Activated naive CD4-positive, alpha-beta T cell treated with anti-CD3 and anti-CD28 coated beads, Interleukin-2, amount 50 U/mL, for 72 hours (primary cell): ENCODE measurements around the gene TPD52L2. TPM values are rescaled to one million over a fixed set of nuclear protein-coding genes. Genes with fewer than 3 reads are reported as not detected.
"Not testable (repeated sequence)": the region's sequence is repeated elsewhere in the genome, so short reads cannot be mapped to it uniquely, and the experiment has no call there.

ENCODE experiments used
- ATAC-seq, 2 donors: fragments of 150-1000 bp; cut with Tn5 transposase; 2 replicates each; pipeline ENCODE4 v1.10.0; 2021; ENCODE audit warnings: mild to moderate bottlenecking in 2 of 2, moderate library complexity in 2 of 2
- DNase-seq, 2 donors: peaks; one replicate each; pipeline ENCODE4 v3.0.0; 2021 to 2022; ENCODE audit warnings: low spot score in 2 of 2
- H3K27ac Mint-ChIP-seq, 2 donors: one replicate each; pipeline ENCODE4 v1.8.0; 2022; ENCODE audit warnings: mild to moderate bottlenecking in 2 of 2, mixed read lengths in 2 of 2
- H3K36me3 Mint-ChIP-seq, 2 donors: one replicate each; pipeline ENCODE4 v1.8.0; 2022; ENCODE audit warnings: mixed read lengths in 2 of 2
- H3K9me3 Mint-ChIP-seq, 2 donors: one replicate each; pipeline ENCODE4 v1.8.0; 2022; ENCODE audit warnings: mixed read lengths in 2 of 2
- total RNA-seq, 2 donors: library from RNA; stranded (reverse); gene quantifications; one replicate each; pipeline ENCODE4 v1.2.3, GENCODE V29; 2022

TPD52L2 gene
- total RNA-seq, 2 donors from 2014 or later = 31.3 to 62.1 TPM

DNA sequence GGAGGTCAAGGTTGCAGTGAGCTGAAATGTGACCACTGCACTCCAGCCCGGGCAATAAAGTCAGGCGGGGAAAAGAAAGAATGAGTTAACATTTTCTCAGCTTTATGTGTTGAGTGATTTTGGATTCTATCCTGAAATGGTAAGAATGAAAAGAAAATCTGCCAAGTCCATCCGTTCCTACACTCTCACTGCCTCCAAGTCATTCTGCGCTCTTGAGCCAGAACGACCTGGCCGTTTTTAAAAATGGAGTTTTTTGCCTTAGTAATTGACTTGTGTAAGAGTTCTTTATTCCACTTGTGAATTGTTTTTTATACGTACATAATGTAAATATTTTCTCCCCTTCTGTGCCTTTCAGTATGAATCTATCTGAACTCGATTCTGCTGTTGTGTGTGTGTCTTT, 58.6 kb downstream of the TPD52L2 start:
- H3K9me3 Mint-ChIP-seq = no peaks in the 10 kb centered on the region
- DNase-seq = no peak
- ATAC-seq = no peak
- peaks cover under 1 to 7% of the 10 kb centered on the region in 2 donors for H3K36me3 Mint-ChIP-seq
- peak overlapping the region in 1 of 2 donors; percentile 63 for H3K27ac Mint-ChIP-seq

DNA sequence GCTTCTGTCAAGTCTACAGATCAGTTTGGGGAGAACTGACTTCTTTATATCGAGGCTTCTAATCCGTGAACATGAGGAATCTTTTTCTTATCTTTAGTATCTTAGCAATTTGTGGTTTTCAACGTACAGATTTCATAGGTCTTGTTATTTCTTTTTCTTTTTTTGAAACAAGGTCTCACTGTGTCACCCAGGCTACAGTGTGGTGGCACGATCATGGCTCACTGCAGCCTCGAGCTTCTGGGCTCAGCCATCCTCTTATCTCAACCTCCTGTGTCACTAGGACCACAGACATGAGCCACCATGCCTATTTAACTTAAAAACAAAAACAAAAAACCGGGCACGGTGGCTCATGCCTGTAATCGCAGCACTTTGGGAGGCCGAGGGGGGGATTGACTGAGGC, 59.2 kb downstream of the TPD52L2 start:
- DNase-seq = no peak
- no peaks in the 10 kb centered on the region for H3K9me3 Mint-ChIP-seq
- no peak for ATAC-seq
- peaks cover 4 to 11% of the 10 kb centered on the region in 2 donors for H3K36me3 Mint-ChIP-seq
- H3K27ac Mint-ChIP-seq = peak overlapping the region in 1 of 2 donors; percentile 63

- ATAC-seq = no peak
- Mint-ChIP-seq H3K27ac (peak overlapping the region; percentile 29 to 53), H3K36me3 (peaks cover 8 to 11% of the 10 kb centered on the region in 2 donors), H3K9me3 (no peaks in the 10 kb centered on the region)
- no peak for DNase-seq
These were observed 61.2 kb downstream of the TPD52L2 start for GRCh38 chr20:63926298-63926697.

GRCh38 chr20:63929071-63929470, 64.0 kb downstream of the TPD52L2 start:
- no peaks in the 10 kb centered on the region for H3K9me3 Mint-ChIP-seq
- peaks cover 8 to 11% of the 10 kb centered on the region in 2 donors for H3K36me3 Mint-ChIP-seq
- H3K27ac Mint-ChIP-seq = peak overlapping the region in 1 of 2 donors; percentile 44
- ATAC-seq (no peak), DNase-seq (no peak)

- DNase-seq, H3K9me3 Mint-ChIP-seq, ATAC-seq: not testable (repeated sequence)
- peak overlapping the region in 1 of 2 donors; percentile 36 for H3K27ac Mint-ChIP-seq
- peaks cover 8 to 11% of the 10 kb centered on the region in 2 donors for H3K36me3 Mint-ChIP-seq
These were observed 64.4 kb downstream of the TPD52L2 start for GRCh38 chr20:63929473-63929883.

GRCh38 chr20:63930971-63931553, 66.0 kb downstream of the TPD52L2 start:
- no peak for DNase-seq
- ATAC-seq = peak in 1 of 2 donors; percentile 3
- Mint-ChIP-seq H3K36me3 (peaks cover 8 to 11% of the 10 kb centered on the region in 2 donors), H3K9me3 (no peaks in the 10 kb centered on the region), H3K27ac (no peak overlapping the region)

DNA sequence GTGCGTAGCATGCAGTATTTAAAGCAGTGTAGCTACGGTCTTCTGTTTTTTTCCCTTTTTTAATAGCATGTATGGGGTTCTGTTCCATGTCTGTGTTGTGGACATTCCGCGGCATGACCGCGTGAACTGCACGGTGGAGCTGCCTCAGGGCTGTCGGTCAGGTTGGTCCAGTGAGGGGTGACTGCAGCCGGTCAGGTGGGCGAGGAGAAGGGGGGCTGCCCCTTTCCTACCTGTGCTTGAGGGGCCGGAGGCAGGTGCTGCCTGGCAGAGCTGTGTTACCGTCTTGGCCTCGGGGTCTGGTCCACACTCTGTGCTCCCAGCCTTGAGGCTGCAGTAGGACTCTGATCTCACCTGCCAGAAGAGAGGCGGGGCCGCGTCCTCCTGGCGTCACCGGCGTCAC, 66.7 kb downstream of the TPD52L2 start:
- no peaks in the 10 kb centered on the region for H3K9me3 Mint-ChIP-seq
- H3K27ac Mint-ChIP-seq = peak overlapping the region in 1 of 2 donors; percentile 36
- DNase-seq = no peak
- peak in 1 of 2 donors; percentile 10 for ATAC-seq
- peaks cover 8 to 11% of the 10 kb centered on the region in 2 donors for H3K36me3 Mint-ChIP-seq

DNA sequence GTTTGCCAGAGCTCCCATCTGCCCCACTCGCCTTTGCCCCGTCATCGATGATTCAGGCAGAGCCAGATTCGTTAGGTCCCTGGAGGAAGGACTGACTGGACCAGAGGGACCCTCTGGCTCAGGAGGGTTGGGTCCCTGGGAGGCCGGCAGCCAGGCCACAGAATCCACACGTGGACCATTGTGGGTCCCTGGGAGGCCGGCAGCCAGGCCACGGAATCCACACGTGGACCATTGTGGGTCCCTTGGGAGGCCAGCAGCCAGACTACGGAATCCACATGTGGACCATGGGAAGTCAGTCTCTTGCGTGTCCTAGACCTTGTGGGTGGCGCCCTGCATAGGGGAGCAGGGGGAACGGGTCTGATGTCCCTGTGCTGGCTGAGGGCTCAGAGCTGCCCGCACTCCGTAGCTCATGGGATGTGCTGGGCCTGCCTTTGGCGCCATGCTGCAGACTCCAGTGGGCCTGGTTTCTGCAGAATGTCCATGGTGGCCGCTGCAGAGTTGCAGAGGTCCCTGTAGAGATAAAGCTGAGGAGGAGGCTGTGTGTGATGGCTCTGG, 67.6 kb downstream of the TPD52L2 start:
- ATAC-seq (peak in 1 of 2 donors; percentile 22), DNase-seq (no peak)
- H3K27ac Mint-ChIP-seq = no peak overlapping the region
- H3K9me3 Mint-ChIP-seq = no peaks in the 10 kb centered on the region
- H3K36me3 Mint-ChIP-seq = peaks cover 8 to 11% of the 10 kb centered on the region in 2 donors

DNA sequence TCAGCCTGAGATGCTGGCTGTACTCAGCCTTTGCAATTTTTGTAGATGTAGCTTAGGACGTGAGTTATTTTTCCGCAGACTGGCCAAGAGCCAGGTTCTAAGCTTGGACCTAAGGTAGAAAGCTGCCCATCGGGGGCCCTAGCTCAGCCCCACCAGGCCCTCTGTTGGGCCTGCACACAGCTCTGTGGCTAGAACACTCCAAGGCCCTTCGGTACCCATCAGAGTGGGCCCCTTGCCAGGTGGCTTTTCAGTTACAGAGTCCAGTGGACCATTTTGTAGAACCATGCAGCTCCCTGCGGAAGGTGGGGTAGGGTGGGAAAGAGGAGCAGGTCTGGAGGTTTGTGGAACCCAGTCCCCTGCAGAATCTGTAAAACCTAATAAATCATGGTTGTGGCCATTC, 68.6 kb downstream of the TPD52L2 start:
- no peaks in the 10 kb centered on the region for H3K9me3 Mint-ChIP-seq
- H3K27ac Mint-ChIP-seq = no peak overlapping the region
- ATAC-seq (no peak), DNase-seq (no peak)
- H3K36me3 Mint-ChIP-seq = peaks cover 4 to 8% of the 10 kb centered on the region in 2 donors

GRCh38 chr20:63934271-63935068, 69.4 kb downstream of the TPD52L2 start:
- no peak for ATAC-seq

DNA sequence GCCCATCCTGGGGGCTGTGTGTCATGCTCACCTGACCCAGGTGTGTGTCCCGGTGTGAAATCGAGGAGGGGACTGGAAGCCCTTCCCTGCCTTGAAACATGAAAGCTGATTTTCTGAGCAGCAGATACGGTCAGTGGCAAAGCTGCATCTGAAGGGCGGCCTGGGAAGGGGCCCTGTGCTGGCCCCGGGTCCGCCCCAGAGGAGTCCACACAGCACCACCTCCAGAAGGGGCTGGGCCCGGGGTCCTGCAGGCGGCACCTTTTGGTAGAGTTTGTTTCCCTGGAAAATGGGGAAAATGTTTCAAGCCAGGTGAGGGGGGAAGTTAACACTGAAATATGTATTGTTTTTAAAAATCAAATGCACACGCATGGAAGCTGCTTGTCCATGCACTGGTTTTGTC, 70.4 kb downstream of the TPD52L2 start:
- DNase-seq = no peak
- Mint-ChIP-seq H3K9me3 (no peaks in the 10 kb centered on the region), H3K36me3 (no peaks in the 10 kb centered on the region), H3K27ac (peak overlapping the region in 1 of 2 donors; percentile 57)
- no peak for ATAC-seq

More at GRCh38 chr20:63934271-63935068, 69.4 kb downstream of the TPD52L2 start:
- Mint-ChIP-seq H3K27ac (peak overlapping the region in 1 of 2 donors; percentile 57), H3K36me3 (peaks cover 0 to 4% of the 10 kb centered on the region in 2 donors), H3K9me3 (no peaks in the 10 kb centered on the region)
- no peak for DNase-seq

GRCh38 chr20:63937596-63937995, 72.5 kb downstream of the TPD52L2 start:
- H3K9me3 Mint-ChIP-seq = no peaks in the 10 kb centered on the region
- H3K36me3 Mint-ChIP-seq = no peaks in the 10 kb centered on the region
- no peak overlapping the region for H3K27ac Mint-ChIP-seq
- DNase-seq (no peak), ATAC-seq (no peak)

DNA sequence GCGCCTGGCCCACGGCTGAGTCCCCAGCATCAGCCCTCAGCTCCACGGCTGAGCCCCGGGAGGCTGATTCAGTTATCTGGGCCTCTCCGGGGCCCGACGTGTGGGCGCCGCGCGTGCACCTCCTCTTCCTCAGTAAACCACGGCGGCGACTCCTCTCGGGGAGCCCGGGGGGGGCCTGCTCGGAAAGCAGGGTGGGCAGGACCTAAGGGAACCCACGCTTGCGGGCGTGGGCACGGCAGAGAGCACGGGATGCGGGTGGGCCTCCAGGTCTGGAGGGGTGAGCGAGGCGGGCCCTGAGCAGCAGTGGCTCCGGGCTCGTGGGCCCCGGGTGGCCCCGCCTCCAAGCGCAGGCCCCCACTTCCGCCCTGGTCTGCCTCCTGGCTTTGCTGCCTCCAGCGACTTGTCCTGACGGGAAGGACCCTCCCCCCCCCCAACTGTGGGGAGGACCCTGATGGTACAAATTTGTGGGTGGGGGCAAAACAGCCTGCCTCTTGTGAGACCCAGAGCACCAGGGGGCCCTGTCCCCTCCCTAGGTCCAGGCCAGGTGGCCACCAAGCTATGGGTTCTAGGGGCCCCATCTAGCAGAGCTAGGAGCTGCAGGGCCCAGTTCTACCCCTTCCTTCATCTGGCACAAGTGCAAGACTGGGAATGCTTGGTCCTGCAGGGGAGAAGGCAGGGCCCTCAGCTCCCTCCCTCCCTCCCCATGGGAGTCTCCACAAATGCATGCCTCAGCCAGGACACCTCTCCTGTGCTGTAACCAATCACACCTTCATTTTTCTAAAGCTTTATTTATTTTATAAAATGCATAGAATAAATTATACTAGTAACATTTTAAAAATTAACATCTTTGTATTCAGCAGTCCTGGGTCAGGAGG, 74.2 kb downstream of the TPD52L2 start:
- Mint-ChIP-seq H3K9me3 (no peaks in the 10 kb centered on the region), H3K36me3 (no peaks in the 10 kb centered on the region), H3K27ac (no peak overlapping the region)
- no peak for DNase-seq
- ATAC-seq = no peak

GRCh38 chr20:63940071-63940471, 75.0 kb downstream of the TPD52L2 start:
- no peak for ATAC-seq
- H3K9me3 Mint-ChIP-seq = no peaks in the 10 kb centered on the region
- H3K36me3 Mint-ChIP-seq = no peaks in the 10 kb centered on the region
- DNase-seq = no peak
- no peak overlapping the region for H3K27ac Mint-ChIP-seq

DNA sequence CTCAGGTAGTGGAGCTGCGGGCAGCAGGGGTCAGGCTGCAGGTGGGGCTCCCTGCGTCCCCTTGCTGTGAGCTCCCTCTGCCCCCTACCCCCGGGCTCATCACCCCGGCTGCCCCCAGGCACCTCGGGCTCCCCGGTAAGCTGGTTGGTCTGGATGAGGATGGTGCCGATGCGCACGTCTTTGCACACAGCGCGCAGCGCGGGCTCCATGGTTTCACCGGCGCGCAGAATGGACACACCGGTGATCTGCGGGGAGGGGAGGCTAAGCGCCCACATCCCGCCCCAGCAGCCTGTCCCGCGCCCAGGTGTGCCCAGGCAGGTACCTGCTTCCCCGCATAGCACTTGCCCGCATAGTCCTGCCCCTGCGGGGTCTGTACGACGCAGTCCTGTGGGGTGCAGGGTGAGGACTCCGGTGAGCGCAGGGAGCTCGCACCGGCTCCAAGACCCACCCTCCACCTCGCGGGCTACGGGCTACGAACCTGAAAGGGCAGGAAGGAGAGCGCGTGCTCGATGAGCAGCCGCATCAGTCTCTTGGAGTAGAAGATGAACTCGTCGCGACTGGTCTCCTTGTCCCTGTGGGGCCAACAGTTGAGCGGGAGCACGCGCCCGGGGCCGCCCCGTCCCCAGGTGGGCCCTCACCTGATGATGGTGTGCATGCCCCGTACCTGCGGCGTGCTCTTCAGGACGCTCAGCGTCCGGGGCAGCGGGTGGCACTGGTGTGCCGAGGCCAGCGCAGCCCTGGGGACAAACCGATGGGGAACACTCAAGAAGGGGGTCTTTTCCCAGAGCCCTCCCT, 75.6 kb downstream of the TPD52L2 start:
- no peaks in the 10 kb centered on the region for H3K9me3 Mint-ChIP-seq
- peak in 1 of 2 donors; percentile 57 for DNase-seq
- no peak for ATAC-seq
- no peaks in the 10 kb centered on the region for H3K36me3 Mint-ChIP-seq
- no peak overlapping the region for H3K27ac Mint-ChIP-seq
